Activated T-cell treated with anti-CD3 and anti-CD28 coated beads for 1 hour (primary cell): ENCODE measurements around the gene PHTF2.

Experiments used
- DNase-seq: peaks from one replicate; pipeline ENCODE4 v3.0.0-alpha.2; 2020; ENCODE audit warnings: low read depth

PHTF2 gene

DNA sequence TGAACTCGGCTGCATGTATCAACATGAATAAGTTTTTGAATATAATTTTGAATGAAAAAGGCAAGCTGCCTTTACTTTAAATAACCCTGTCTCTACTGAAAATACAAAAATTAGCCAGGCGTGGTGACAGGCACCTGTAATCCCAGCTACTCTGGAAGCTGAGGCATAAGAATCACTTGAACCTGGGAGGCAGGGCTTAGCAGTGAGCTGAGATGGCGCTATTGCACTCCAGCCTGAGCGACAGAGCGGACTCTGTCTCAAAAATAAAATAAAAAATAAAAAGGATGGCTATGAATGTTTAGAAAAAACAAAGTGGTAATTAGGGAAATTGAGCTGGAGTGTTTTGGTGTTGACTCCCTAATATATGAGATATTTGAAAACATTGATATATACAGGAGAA is 133.3 kb downstream of the PHTF2 start:
- DNase-seq: no peak

DNA sequence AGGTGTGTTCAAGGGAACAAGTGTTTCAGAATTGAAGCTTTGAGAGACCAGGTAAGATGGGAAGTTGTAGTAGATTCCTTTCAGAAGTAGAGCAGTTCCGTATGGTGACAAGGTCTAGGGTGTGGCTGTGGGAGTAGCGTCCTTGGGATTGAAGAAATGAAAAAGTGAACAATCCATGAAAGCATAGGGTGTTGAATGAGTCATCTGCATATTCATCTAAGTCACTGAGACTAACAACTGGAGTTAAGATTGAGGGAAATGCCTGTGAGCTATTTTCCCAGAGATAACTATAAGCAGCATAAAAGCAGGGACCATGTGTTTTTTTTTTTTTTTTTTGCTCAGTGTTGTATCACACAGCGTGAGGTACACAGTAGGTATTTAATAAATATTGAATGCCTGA is 134.8 kb downstream of the PHTF2 start:
- DNase-seq: no peak

DNA sequence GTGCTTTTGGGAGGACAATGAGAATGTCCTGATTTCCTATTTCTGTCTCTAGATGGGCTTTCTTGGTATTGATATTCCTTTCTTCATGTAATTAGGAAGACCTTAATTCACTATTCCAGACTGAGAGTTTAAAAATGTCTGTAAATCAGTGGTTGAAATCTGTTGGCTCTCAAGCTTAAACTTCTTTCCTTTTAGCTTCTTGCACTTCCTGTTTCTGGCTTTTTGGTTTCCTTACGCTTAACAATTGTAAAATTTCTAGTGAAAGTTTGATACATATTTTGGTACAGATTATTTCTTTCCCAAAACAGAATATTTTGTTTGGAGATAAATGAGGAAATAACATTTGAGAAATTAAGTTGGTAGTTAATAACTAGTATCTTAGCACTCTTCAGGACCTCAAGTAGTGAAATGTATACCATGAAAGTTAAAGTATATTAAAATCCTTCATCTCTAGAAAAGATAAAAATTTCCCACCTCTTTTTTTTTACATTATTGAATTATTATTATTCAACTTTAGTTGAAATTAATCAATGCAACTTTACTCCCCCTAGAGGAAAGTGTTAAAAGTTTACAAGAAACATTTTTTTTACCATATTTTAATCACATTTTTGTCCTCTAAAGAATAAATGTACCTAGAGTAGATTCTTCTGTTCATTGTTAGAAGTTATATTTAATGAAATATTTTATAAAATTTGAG is 137.2 kb downstream of the PHTF2 start:
- no peak for DNase-seq

DNA sequence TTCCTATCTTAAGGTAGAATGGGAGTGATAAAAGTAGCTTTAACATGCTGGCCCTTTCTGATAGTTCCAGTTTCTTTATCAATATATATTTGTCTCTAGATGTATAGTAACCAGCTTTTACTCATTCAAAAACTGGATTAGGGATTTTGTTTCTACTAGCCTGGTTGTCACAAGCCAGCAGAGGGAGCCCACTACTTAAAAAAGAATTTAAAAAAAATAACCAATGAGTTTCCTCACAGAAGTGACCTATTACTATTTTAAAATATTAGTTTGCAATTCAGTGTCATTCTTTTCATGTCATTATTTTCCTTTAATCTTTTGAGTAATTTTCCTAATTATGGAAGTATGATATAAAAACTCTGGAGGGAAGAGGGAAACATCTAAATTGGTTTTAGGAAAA is 142.1 kb downstream of the PHTF2 start:
- no peak for DNase-seq

DNA sequence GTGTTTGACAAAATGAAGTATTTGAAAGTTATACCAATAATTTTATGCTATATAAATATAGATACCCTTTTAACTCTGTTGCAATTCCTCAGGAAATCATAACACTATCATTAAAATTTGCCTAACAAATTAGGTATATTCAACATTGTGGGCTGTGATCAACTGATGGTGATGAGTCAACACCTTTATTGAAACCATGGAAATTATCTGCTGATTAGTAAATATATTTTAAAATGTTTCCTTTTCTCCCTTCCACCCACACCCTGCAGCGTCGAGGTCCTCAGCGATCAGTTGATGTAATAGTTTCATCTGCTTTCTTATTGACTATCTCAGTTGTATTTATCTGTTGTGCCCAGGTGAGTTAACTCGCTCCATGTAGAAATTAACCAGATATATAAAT is 143.9 kb downstream of the PHTF2 start:
- no peak for DNase-seq

DNA sequence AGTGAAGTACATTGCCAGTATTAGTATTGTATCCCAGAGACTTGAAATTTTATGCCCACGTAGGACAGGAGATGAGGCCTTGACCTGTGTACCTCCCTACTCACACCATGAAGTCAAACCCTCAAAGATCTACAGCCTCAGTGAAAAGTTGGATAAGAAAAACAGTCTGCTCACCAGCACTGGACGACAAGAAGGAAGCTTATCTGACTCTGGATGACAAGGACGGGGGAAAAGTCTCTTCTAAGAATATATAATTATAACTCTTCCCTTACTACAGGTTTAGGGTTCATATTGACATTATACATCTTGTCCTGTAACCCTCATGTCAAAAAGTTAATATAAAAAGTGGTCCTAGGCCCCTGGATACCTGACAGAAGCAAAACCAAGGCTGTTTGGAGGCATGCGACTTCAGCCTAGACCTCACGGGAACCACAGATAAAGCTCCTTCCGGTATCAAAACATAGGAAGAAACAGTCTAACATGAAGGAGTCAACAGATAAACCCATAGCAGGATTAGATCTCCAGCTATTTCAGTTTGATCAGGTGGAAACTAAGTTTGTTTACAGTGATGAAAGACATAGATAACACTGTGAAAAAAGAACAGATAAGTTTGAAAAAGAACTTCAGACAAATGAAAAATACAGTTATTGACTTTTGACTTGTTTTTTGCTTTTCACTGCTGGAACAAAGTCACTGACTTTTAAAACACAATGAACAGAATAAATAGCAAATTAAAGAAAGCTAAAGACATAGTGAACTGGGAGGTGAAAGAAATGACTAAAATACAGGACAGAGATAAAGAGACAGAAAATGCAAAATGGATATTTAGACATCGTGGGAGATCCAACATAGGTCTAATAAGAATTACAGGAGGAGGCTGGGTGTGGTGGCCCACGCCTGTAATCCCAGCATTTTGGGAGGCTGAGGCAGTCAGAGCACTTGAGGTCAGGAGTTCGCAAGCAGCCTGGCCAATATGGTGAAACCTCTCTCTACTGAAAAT is 145.9 kb downstream of the PHTF2 start:
- no peak for DNase-seq

DNA sequence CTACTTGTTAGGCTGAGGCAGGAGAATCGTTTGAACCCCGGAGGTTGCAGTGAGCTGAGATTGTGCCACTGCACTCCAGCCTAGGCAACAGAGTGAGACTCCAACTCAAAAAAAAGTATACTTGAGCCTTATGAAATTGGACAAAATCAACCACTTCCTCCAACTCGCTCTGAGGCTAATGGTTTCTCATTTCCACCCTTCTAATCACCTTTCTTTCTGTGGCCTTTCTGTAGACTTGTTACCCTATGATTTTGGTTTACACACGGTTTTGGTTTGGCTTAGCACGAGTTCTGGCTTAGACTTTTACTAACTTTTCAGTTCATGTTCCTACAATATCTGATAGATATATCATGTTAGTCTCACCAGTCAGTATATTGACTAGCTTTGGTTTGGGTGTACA is 152.0 kb downstream of the PHTF2 start:
- no peak for DNase-seq

DNA sequence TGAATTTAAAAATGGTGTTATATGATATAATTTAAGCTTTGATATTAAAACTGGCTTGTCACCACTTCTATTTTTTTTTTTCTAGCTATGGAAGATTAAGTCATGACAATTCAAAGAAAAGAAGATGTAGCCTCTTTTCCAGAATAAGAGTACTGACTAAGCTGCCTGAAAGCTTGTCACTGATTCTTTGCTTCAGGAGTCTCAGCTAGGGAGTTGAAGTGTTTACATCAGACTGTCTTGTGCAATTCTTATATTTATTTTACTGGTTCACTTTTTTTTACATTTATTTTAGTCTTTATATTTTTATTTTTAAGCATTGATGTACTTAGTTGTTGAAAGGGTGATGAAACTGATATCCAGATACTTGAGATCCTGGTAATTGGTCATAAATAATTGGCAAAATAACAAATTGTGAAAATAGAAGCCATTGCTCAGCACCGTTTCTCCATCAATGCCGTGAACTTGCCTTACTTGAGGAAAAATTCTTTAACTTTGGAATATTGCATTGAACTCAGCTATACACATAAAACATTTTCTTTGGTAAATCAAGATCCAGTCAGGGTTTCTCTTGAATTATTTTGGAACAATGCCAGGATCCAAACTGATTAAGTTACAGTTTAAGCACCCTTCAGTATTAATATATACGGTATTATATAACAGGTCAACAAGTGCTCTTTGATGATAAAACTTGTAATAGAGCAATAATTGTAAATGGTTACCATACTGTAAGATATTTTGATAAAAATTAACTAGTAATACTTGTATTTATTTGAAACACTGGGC is 156.4 kb downstream of the PHTF2 start:
- DNase-seq: no peak

DNA sequence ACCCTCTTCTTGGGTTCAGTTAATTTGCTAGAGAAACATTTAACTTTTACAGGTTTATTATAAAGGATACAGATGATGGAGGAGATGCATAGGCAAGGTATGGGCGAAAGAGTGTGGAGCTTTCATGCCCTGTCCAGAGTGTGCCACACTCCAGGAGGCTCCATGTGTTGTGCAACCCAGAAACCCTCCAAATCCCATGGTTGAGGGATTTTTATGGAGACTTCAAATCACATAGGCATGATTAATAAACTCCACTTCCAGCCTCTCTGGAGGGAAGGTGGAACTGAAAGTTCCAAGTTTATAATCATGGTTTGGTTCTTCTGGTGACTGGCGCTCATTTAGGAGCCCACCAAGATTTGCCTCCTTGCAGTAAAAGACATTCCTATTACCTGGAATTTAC is 159.9 kb downstream of the PHTF2 start:
- DNase-seq: no peak

DNA sequence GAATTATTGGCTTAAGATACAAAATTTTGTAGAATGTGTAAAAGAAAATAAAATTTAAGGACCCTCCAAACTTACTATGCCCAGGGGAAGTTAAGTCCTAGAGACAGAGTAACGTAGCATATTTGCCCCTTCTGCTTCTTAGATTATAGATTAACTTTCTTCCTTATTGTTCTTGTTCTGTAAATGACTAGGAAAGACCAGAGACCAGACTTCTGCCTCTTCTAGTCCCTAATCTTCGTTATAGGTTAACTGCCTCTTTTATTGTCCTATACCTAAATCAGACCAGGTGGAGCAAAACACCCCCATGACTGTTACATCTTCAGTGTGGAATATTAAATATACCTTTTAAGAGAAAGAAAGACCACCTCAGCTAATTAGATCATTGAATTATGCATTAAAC is 160.5 kb downstream of the PHTF2 start:
- no peak for DNase-seq

DNA sequence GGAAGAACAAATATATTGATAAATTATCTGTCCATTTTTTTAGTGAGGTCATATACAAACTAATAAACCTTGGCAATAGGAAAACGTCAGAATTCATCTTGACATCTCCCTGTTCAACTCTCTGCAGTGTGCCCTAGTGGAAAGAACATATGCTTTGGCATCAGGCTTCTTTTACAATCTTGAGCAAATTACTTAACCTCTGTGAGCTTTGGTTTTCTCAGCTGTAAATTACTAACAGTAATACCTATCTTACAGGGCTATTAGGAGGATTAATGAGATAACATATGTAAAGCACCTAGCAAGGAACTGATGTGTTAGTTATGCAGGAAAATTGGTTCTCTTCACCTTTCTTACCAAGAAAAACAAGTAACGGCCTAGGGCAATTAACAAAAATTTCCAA is 161.8 kb downstream of the PHTF2 start:
- no peak for DNase-seq

DNA sequence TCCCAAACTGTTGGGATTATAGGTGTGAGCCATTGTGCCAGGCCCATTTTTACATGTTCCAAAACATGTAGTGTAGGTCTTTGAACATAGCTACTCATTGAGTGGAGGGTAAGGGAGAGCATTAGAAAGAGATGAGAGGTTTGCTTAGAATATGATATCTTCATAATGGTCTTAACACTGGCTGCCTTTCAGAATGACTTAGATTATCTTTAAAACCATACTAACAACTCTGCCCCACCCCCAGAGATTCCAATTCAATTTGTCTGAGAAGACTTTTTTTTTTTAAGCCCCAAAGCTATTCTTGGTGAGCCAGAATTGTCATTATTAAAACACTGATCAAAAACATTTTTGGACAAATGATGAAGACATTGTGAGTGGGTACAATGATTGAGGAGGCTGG is 168.9 kb downstream of the PHTF2 start:
- DNase-seq: no peak

DNA sequence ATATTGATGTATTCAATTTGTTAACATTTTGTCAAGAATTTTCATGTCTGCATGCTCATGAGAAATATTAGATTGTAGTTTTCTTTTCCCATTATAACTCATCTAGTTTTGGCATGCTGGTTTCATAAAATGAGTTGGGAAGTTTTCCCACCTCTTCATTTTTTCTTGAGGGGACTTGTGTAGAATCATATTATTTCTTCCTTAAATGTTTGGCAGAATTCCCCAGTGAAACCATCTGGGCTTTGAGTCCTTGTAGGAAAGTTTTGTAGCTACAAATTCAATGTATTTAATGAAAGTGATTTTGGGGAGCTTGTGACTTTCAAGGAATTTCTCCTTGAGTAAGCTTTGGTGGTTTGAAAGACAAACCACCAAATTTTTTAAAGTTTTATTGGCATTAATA is 173.2 kb downstream of the PHTF2 start:
- DNase-seq: no peak

DNA sequence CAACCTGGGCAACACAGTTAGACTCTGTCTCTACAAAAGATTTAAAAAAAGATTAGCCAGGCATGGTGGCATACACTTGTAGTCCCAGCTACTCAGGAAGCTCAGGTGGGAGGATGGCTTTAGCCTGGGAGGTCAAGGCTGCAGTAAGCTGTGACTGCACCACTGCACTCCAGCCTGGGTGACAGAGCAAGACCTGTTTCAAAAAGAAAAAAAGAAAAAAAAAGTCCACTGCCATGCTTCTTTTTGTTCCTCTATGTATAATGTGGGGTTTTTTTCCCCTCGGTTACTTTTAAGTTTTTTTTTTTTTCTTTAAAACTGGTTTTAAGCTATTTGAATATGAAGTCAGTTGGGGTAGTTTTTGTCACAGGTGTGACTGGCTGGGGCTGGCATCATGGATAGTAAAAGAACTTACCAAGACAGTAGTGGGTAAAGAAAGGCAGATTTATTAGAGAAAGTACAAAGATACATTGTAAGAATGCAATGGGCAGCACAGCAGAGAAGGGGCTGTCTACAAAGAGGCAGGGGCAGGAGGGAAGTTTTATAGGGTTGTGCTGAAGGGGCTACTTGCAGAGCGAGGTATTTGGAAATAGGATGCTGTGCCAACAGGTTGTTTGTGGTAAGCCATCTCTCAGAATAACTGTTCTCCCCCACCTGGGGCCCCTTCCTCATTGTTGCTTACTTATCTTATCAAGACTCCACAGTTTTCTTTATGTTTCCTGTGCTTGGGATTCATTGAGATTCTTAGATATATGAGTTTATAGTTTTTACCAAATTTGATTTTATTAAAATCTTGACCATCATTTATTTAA is 177.3 kb downstream of the PHTF2 start:
- DNase-seq: no peak

DNA sequence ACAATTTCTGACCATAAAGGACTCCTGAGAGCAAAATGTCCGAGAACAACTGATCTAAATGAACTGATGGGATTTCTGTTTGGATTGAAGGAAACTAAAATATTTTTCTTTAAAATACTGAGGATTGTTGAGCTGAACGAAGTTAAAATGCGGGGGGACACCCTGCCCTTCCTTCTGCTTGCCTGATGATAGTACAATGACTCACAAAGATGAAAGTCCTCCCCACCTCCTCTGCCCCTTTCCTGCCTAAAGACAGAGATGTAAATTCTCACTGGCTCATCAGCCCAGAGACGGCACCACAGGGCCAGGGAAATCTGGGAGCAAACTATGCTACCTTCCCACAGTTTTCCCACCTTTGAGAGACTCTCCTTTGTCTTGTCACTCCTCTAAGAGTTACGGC is 180.6 kb downstream of the PHTF2 start:
- DNase-seq: no peak

DNA sequence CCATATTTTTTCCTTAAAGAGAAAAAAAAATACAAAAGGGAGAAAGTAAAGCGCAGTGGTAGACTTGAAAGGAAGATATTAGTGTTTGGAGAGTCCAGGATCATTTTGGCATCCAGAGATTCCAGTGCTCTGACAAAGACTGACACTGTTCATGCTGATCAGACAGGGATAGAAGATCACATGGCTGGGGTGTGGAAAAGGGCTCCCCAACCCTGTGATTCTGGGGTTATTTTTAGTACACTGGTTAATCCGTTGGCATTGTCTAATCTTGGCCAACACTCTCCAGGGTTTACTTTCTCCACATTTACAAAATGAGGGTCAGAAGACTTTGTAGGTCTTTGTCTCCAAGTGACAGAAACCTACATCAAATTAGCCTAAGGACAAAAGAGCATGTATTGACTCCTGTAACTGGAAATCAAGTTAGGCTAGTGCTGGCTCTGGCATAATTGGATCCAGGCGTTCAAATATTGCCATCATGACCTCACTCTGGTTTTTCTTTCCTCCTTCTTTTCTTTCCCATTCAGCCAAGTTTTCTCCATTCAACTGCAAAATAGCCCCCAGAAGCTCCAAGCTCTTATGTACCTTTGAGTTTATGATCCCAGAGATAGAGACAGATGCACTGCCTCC is 181.6 kb downstream of the PHTF2 start:
- no peak for DNase-seq

DNA sequence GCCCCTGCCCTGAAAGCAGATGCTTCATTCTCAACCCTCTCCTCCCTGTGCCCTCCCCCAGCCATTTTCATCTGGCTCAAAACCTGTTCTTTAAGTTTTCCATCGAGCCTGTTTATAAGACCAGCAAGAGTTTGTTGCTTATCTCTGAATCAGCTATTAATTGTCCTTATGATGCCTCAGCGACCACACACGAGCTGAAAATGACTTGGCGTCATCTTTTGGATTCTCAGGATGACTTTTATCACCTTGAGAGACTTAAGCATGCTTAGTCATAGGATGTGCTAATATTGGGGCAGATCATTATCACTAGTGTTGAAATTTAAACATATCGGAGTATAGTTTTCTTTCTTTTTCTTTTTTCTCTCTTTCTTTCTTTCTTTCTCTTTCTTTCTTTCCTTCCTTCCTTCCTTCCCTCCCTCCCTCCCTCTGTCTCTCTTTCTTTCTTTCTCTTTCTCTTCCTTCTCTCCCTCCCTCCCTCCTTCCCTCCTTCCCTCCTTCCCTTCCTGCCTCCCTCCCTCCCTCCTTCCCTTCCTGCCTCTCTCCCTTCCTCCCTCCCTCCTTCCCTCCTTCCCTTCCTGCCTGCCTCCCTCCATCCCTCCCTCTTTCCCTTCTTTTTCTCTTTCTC is 184.5 kb downstream of the PHTF2 start:
- DNase-seq: no peak

DNA sequence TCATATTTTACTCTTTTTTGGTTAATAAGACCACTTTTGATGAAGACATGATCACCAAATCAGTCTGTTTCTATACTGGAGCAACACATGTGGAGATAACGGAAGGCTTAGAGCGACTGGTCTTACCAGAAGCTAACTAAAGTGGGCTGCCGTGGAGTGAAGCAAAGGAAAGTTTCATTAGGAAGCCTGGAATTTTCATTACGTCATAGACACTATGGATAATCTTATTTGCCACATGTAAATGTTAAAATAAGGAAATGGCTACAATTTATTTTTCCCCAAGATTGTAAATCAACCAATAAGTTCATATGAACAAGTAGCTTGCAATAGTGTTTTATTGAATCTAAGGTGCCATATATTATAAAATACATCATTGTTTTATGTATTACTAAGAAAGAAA is 185.4 kb downstream of the PHTF2 start:
- no peak for DNase-seq

DNA sequence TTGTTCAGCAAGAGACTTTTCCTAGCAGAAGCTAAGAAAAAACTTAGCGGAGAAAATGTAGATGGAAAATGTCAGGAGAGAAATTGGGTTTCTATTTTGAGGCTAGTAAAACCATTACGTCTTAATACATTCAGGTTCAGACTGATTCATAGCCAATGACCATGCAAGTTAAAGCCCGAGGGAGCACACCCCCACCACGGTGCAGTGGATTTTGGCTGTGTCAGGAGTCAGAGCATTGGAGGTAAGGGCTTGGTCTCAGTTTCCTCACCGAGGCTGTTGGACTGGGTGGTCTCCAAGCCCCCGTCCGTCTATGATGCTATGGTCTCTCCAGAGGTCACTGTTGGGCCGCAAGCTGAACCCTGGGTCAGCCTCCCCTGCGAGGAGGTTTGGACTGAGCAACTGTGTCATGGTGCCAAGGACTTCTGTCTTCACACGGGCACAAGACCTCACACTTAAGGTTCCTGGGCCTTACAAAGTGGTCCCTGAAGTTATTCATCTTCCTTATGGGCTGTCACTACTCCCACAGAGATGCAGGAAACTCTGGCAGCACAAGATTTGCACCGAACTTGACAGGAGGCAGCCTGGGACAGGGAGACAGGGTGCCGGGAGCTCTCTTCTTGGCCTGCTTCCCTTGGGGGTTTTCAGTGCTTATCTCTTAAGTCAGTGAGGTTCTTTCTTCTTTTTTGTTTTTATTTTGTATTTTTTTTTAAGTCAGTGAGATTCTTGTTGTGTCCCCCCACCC is 186.8 kb downstream of the PHTF2 start:
- no peak for DNase-seq

DNA sequence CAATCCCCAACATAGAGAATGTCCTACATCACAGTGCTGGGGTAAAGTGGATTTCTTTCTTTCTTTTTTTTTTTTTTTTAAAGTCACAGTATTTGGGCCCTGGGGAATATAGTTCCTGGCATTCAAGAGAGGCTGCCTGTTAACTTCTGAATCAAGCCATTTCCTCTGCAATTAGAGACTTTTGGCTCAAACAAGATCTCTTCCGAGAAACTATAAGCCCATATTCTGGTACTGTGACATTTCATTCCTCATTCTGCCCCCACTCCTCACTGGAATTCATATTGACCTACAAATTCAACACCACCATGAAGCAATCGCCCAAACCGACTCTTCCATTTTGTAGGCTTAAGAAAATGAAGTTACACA is 187.4 kb downstream of the PHTF2 start:
- no peak for DNase-seq
